K562 (cell line): ENCODE results near the gene ANO4. TPM values are rescaled to one million over a fixed set of nuclear protein-coding genes. Genes with fewer than 3 reads are reported as not detected.

Source experiments
- ATAC-seq: fragments of 200-7000 bp; cut with Tn5 transposase; 3 replicates; pipeline ENCODE4 v1.9.1; 2020; ENCODE audit warnings: moderate library complexity
- BruUV-seq: library from RNA; stranded (reverse); fragments of 400-500 nt; replicated peaks from 2 replicates; lab custom pipeline; 2021; lab: Mats Ljungman, UMichigan
- CTCF ChIA-PET: fragments of 300-600 bp; formaldehyde crosslinking; extraction: SDS; loops from one replicate; lab custom pipeline; 2021; ENCODE audit warnings: low intra/inter-chr PET ratio; lab: Yijun Ruan, JAX
- POLR2A ChIA-PET: fragments of 300-600, 350-650 bp; sonication (Branson Sonifier 250); formaldehyde crosslinking; extraction: SDS; loops from one replicate; lab custom pipeline; 2021; ENCODE audit warnings: antibody characterized with exemption, inconsistent platforms; lab: Yijun Ruan, JAX
- DNase-seq, 4 experiments: peaks; one replicate each; pipeline versions ENCODE4 v3.0.0 to v3.0.0-alpha.2; 2011 to 2018; ENCODE audit warnings: low spot score in 3 of 4, mixed read lengths in 3 of 4; ENCODE audit errors: extremely low read depth in 1 of 4
- FAIRE-seq: peaks from 2 replicates; lab custom pipeline; 2011; peaks lifted over from hg19 to GRCh38; lab: Jason Lieb, UNC
- H2AFZ ChIP-seq: 2 replicates; pipeline ENCODE4 v1.6.0; 2011; ENCODE audit warnings: low read depth, low read length, control low read depth, inconsistent platforms
- H3K27ac ChIP-seq: fragments of 200-600 bp; 3 replicates; pipeline ENCODE4 v1.8.0; 2011; ENCODE audit warnings: low read depth, mild to moderate bottlenecking, control low read depth, inconsistent platforms, low read length, moderate library complexity, mixed read lengths; ENCODE audit errors: extremely low read depth
- H3K27me3 ChIP-seq, 2 experiments: fragments of 300-600 bp in 1 of 2; 2 replicates in 1 of 2; 3 replicates in 1 of 2; pipeline versions ENCODE4 v1.6.0 to v1.8.0; 2011; ENCODE audit warnings: inconsistent platforms in 2 of 2, low read length in 2 of 2, mild to moderate bottlenecking in 1 of 2, mixed read lengths in 1 of 2, moderate library complexity in 1 of 2; ENCODE audit not compliant: control insufficient read depth in 2 of 2, insufficient read depth in 2 of 2
- H3K36me3 ChIP-seq: fragments of 300-600 bp; 3 replicates; pipeline ENCODE4 v1.8.0; 2011; ENCODE audit warnings: mild to moderate bottlenecking, low read length, inconsistent platforms; ENCODE audit not compliant: control insufficient read depth, insufficient read depth
- H3K4me1 ChIP-seq, 2 experiments: fragments of 200-600 bp in 1 of 2; replicated peaks in 1 of 2; 2 replicates in 1 of 2; 3 replicates in 1 of 2; pipeline versions ENCODE4 v1.5.1 to v1.8.0; 2011; ENCODE audit warnings: inconsistent platforms in 2 of 2, low read length in 2 of 2, mild to moderate bottlenecking in 1 of 2, mixed read lengths in 1 of 2, moderate library complexity in 1 of 2; ENCODE audit not compliant: control insufficient read depth in 2 of 2, insufficient read depth in 2 of 2
- H3K4me2 ChIP-seq: 2 replicates; pipeline ENCODE4 v1.6.1; 2011; ENCODE audit warnings: low read length, control low read depth, inconsistent platforms, mixed read lengths; ENCODE audit not compliant: insufficient read depth
- H3K4me3 ChIP-seq: fragments of 200-600 bp; sonication (generic), shearing (Covaris generic); 2 replicates; pipeline ENCODE4 v1.5.1; 2016; ENCODE audit warnings: control low read depth, inconsistent platforms
- H3K79me2 ChIP-seq: fragments of 200-600 bp; 3 replicates; pipeline ENCODE4 v1.8.0; 2011; ENCODE audit warnings: low read length, inconsistent platforms; ENCODE audit not compliant: control insufficient read depth, insufficient read depth
- H3K9ac ChIP-seq, 2 experiments: 2 replicates each; pipeline versions ENCODE4 v1.6.0 to v1.6.1; 2011; ENCODE audit warnings: low read depth in 2 of 2, low read length in 2 of 2, control low read depth in 1 of 2, inconsistent platforms in 1 of 2, mild to moderate bottlenecking in 1 of 2, mixed read lengths in 1 of 2; ENCODE audit not compliant: insufficient read depth in 1 of 2
- H3K9me1 ChIP-seq: one replicate; pipeline ENCODE4 v1.6.0; 2011; ENCODE audit warnings: inconsistent platforms, mild to moderate bottlenecking, low read length, moderate library complexity; ENCODE audit not compliant: control insufficient read depth, insufficient read depth
- H3K9me3 ChIP-seq: replicated peaks from 2 replicates; pipeline ENCODE4 v1.5.1; 2011; ENCODE audit warnings: low read depth, low read length, inconsistent platforms; ENCODE audit not compliant: control insufficient read depth, insufficient read depth
- H4K20me1 ChIP-seq: replicated peaks from 2 replicates; pipeline ENCODE4 v1.6.1; 2011; ENCODE audit warnings: low read length, inconsistent platforms, mixed read lengths; ENCODE audit not compliant: control insufficient read depth, insufficient read depth
- BHLHE40 ChIP-seq: IDR thresholded peaks from 2 replicates; pipeline ENCODE4 v1.6.1; 2011; ENCODE audit warnings: low read length, improper control_type of control experiment
- FOXM1 ChIP-seq, 2 experiments: fragments of 450-650 bp in 1 of 2; sonication (generic) in 1 of 2; formaldehyde crosslinking in 1 of 2; IDR thresholded peaks; 2 replicates each; pipeline versions ENCODE4 v1.6.1 to v1.9.0; 2017 to 2022; ENCODE audit warnings: low read depth in 2 of 2, mild to moderate bottlenecking in 2 of 2, missing genetic modification reagents in 1 of 2, moderate library complexity in 1 of 2
- GTF2A2 ChIP-seq: IDR thresholded peaks from 2 replicates; pipeline ENCODE4 v1.6.1; 2016; ENCODE audit warnings: mild to moderate bottlenecking, missing genetic modification characterization, missing compliant biosample characterization
- MAFF ChIP-seq: IDR thresholded peaks from 2 replicates; pipeline ENCODE4 v1.6.1; 2012; ENCODE audit warnings: low read length, improper control_type of control experiment
- NCOA2 ChIP-seq, 2 experiments: fragments of 450-650 bp; IDR thresholded peaks; 2 replicates each; pipeline ENCODE4 v1.6.1; 2018; ENCODE audit warnings: mild to moderate bottlenecking in 2 of 2, moderate library complexity in 1 of 2; ENCODE audit not compliant: partially characterized antibody in 2 of 2
- PCBP2 ChIP-seq: fragments of 200-400 bp; formaldehyde crosslinking; IDR thresholded peaks from 2 replicates; pipeline ENCODE4 v1.6.1; 2018; ENCODE audit warnings: low read length, low read depth, mild to moderate bottlenecking, moderate library complexity; ENCODE audit not compliant: poor library complexity, severe bottlenecking
- PRMT5 ChIP-seq: sonication (generic); formaldehyde crosslinking; IDR thresholded peaks from 2 replicates; pipeline ENCODE4 v1.5.0; 2020; ENCODE audit warnings: missing genetic modification reagents
- RFX1 ChIP-seq: fragments of 450-650 bp; IDR thresholded peaks from 2 replicates; pipeline ENCODE4 v1.6.1; 2016; ENCODE audit warnings: mild to moderate bottlenecking, moderate library complexity
- SNRNP70 ChIP-seq: fragments of 200-400 bp; formaldehyde crosslinking; optimal IDR thresholded peaks from 2 replicates; pipeline ENCODE3; 2017; ENCODE audit warnings: low read depth, low read length
- SUPT5H ChIP-seq: fragments of 450-650 bp; IDR thresholded peaks from 2 replicates; pipeline ENCODE4 v1.6.1; 2016
- TRIM24 ChIP-seq, 2 experiments: fragments of 450-650 bp; IDR thresholded peaks; 2 replicates each; pipeline ENCODE4 v1.6.1; 2016
- ZNF239 ChIP-seq: fragments of 250-450 bp; sonication (Bioruptor Pico); IDR thresholded peaks from 2 replicates; pipeline ENCODE4 v1.4.0; 2020; ENCODE audit warnings: mild to moderate bottlenecking
- ZNF263 ChIP-seq: sonication (generic); formaldehyde crosslinking; IDR thresholded peaks from 2 replicates; pipeline ENCODE4 v1.8.0; 2022; ENCODE audit warnings: mild to moderate bottlenecking, missing genetic modification reagents, borderline replicate concordance
- WGBS: fragments of 100-300 bp; shearing (Covaris generic); methylation state at CpG from one replicate; pipeline ENCODE4 v1.1.6; 2016; ENCODE audit warnings: low coverage, mixed read lengths; ENCODE audit not compliant: insufficient coverage; ENCODE audit errors: missing lambda C conversion rate; 5-methylcytosine and 5-hydroxymethylcytosine counted together
- in situ Hi-C: fragments of 300-500 bp; cut with MboI; formaldehyde crosslinking; loops from 4 replicates; pipeline ENCODE4 v1.15.0; 2018; ENCODE audit warnings: inconsistent platforms, mixed read lengths
- intact Hi-C: fragments of 100-400 bp; cut with micrococcal nuclease; formaldehyde crosslinking; loops from 2 replicates; pipeline ENCODE4 v1.14.2; 2022
- polyA plus RNA-seq, 8 experiments: library from polyadenylated mRNA; depleted of rRNA in 4 of 8; stranded (reverse) in 5 of 8; unstranded in 3 of 8; fragments of >200 nt; fragmentation: Nextera tagmentation in 2 of 8; fragmentation: Illumina TruSeq in 1 of 8; extraction: Ambion mirVana in 2 of 8; extraction: Trizol in 1 of 8; gene quantifications; 2 replicates each; pipeline versions ENCODE4 v1.2.1 to v1.2.3, GENCODE V29; 2011 to 2014; ENCODE audit warnings: inconsistent platforms in 1 of 8, missing spikeins in 1 of 8
- total RNA-seq, 7 experiments: library from RNA; depleted of rRNA in 6 of 7; stranded (reverse); fragments of >200 nt in 6 of 7; fragmentation: Illumina TruSeq in 2 of 7; extraction: Trizol in 2 of 7; gene quantifications; 2 replicates each; pipeline versions ENCODE4 v1.2.1 to v1.2.3, GENCODE V29; 2011 to 2021; ENCODE audit warnings: low replicate concordance in 1 of 7
- TF ChIP-seq, protein P1 (sequence below): fragments of 150-350 bp; IDR thresholded peaks from 2 replicates; pipeline ENCODE4 v1.6.1; 2014; ENCODE audit warnings: low read depth, mild to moderate bottlenecking, low read length, borderline replicate concordance
- TF ChIP-seq, protein P2 (sequence below): fragments of 250-450 bp; sonication (Bioruptor Pico); IDR thresholded peaks from 2 replicates; pipeline ENCODE4 v1.4.0; 2020; ENCODE audit warnings: mild to moderate bottlenecking
- TF ChIP-seq, protein P3 (sequence below): sonication (generic); formaldehyde crosslinking; IDR thresholded peaks from 2 replicates; pipeline ENCODE4 v1.8.1; 2023; ENCODE audit warnings: mild to moderate bottlenecking, missing genetic modification reagents

The ANO4 gene
- total and polyA plus RNA-seq, 9 of the 15 experiments (the other 6 are each of a cell fraction or from before 2014, with no cell fraction given), result not detected

DNA sequence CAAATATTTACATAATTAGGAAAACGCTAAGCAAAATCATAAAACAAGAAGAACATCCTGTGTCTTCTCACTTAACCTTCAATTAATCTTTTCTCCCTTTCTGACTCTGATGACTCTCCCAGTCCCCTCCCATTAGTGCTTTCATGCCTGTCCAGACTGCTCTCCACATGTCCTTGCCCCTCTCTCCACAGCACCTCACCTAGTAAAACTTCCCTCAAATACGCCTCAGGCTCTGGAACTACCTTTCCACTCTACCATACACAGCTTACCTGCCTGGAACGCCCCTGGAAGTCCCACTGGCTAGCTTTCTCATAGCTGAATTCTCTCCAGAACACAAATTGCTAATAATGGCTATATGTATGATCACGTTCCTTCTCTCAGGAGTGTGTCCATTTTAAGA lies 370.7 kb downstream of the ANO4 start (continued):
- TF ChIP-seq, protein P1, sequence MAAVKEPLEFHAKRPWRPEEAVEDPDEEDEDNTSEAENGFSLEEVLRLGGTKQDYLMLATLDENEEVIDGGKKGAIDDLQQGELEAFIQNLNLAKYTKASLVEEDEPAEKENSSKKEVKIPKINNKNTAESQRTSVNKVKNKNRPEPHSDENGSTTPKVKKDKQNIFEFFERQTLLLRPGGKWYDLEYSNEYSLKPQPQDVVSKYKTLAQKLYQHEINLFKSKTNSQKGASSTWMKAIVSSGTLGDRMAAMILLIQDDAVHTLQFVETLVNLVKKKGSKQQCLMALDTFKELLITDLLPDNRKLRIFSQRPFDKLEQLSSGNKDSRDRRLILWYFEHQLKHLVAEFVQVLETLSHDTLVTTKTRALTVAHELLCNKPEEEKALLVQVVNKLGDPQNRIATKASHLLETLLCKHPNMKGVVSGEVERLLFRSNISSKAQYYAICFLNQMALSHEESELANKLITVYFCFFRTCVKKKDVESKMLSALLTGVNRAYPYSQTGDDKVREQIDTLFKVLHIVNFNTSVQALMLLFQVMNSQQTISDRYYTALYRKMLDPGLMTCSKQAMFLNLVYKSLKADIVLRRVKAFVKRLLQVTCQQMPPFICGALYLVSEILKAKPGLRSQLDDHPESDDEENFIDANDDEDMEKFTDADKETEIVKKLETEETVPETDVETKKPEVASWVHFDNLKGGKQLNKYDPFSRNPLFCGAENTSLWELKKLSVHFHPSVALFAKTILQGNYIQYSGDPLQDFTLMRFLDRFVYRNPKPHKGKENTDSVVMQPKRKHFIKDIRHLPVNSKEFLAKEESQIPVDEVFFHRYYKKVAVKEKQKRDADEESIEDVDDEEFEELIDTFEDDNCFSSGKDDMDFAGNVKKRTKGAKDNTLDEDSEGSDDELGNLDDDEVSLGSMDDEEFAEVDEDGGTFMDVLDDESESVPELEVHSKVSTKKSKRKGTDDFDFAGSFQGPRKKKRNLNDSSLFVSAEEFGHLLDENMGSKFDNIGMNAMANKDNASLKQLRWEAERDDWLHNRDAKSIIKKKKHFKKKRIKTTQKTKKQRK, result no peak
- TF ChIP-seq ZNF239, result no peak
- no peak for TF ChIP-seq SUPT5H
- no peak for TF ChIP-seq NCOA2 (IDR thresholded peaks at IDR 0.05; ENCODE audit: partially characterized antibody in 2 of 2)
- TF ChIP-seq TRIM24 (IDR thresholded peaks at IDR 0.05), result no peak
- TF ChIP-seq PRMT5 (CRISPR knock-in tag), result no peak
- TF ChIP-seq GTF2A2 (tag), result no peak

DNA sequence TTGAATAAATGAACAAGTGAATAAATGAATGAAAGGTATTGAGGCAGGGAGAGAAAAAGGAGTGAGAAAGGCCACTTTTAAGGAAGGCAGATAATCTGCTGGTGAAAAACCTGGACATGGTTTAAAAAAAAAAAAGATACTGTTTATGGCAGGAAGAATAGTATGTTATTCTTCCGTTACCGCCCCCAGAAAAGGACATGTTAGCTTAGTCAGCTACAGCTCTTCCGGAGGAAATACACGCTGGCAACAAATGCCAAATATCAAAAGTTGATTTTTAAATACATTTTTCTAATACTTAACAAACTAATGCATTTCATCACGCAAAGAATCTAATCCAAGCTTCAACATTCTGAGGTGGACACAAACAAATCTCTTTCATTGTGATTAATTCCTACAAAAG lies 372.3 kb downstream of the ANO4 start:
- no peak overlapping the region for H3K27ac ChIP-seq
- FAIRE-seq, result no peak
- H3K79me2 ChIP-seq, result no peaks in the 10 kb centered on the region
- DNase-seq, result no peak
- H3K4me2 ChIP-seq, result no peak overlapping the region
- in situ Hi-C loops, result no loop called here
- no peak overlapping the region for H2AFZ ChIP-seq
- WGBS, result 4% methylated on average over 5 of the region's 5 CpGs
- CTCF ChIA-PET, result no interaction called here
- H3K36me3 ChIP-seq, result no peaks in the 10 kb centered on the region
- intact Hi-C loops, result no loop called here
- BruUV-seq, result no TSS peak
- H3K9me3 ChIP-seq, result no peaks in the 10 kb centered on the region
- H3K9ac ChIP-seq, result no peak overlapping the region
- POLR2A ChIA-PET, result interaction anchor here (1.4 kb wide), 1 partner anchor 10 kb away, joined by 3 read pairs; no protein-coding TSS in a partner anchor
- H3K4me3 ChIP-seq, result no peak overlapping the region
- no peaks in the 10 kb centered on the region for H4K20me1 ChIP-seq
- no peaks in the 10 kb centered on the region for H3K9me1 ChIP-seq
- ATAC-seq, result no peak
- no peaks in the 10 kb centered on the region for H3K4me1 ChIP-seq
- H3K27me3 ChIP-seq, result no peaks in the 10 kb centered on the region
- no peak for TF ChIP-seq ZNF263 (CRISPR knock-in tag)
- TF ChIP-seq SNRNP70, result no peak
- no peak for TF ChIP-seq PCBP2
- TF ChIP-seq, protein P2, sequence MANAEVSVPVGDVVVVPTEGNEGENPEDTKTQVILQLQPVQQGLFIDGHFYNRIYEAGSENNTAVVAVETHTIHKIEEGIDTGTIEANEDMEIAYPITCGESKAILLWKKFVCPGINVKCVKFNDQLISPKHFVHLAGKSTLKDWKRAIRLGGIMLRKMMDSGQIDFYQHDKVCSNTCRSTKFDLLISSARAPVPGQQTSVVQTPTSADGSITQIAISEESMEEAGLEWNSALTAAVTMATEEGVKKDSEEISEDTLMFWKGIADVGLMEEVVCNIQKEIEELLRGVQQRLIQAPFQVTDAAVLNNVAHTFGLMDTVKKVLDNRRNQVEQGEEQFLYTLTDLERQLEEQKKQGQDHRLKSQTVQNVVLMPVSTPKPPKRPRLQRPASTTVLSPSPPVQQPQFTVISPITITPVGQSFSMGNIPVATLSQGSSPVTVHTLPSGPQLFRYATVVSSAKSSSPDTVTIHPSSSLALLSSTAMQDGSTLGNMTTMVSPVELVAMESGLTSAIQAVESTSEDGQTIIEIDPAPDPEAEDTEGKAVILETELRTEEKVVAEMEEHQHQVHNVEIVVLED (CRISPR knock-in tag), result no peak
- no peak for TF ChIP-seq FOXM1 (IDR thresholded peaks at IDR 0.05; ENCODE audit: low read depth)
- TF ChIP-seq FOXM1 (CRISPR knock-in tag; IDR thresholded peaks at IDR 0.05; ENCODE audit: low read depth), result no peak
- no peak for TF ChIP-seq BHLHE40
- TF ChIP-seq, protein P3, sequence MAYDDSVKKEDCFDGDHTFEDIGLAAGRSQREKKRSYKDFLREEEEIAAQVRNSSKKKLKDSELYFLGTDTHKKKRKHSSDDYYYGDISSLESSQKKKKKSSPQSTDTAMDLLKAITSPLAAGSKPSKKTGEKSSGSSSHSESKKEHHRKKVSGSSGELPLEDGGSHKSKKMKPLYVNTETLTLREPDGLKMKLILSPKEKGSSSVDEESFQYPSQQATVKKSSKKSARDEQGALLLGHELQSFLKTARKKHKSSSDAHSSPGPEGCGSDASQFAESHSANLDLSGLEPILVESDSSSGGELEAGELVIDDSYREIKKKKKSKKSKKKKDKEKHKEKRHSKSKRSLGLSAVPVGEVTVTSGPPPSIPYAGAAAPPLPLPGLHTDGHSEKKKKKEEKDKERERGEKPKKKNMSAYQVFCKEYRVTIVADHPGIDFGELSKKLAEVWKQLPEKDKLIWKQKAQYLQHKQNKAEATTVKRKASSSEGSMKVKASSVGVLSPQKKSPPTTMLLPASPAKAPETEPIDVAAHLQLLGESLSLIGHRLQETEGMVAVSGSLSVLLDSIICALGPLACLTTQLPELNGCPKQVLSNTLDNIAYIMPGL (CRISPR knock-in tag), result no peak
- no peak for TF ChIP-seq RFX1
- no peak for TF ChIP-seq MAFF
